Caco-2 (cell line): ENCODE measurements around the gene NFIA. TPM values are rescaled to one million over a fixed set of nuclear protein-coding genes. Genes with fewer than 3 reads are reported as not detected.

Source experiments
- BruUV-seq: library from RNA; stranded (reverse); fragments of 400-500 nt; replicated peaks from 2 replicates; lab custom pipeline; 2021; lab: Mats Ljungman, UMichigan
- CTCF ChIA-PET: fragments of 300-600 bp; sonication (Branson Sonifier 250); formaldehyde crosslinking; loops from one replicate; lab custom pipeline; 2022; ENCODE audit warnings: antibody characterized with exemption; lab: Charles Lee
- POLR2A ChIA-PET: fragments of 300-600 bp; sonication (Branson Sonifier 250); formaldehyde crosslinking; loops from one replicate; lab custom pipeline; 2022; ENCODE audit warnings: antibody characterized with exemption; lab: Charles Lee
- DNase-seq, 2 experiments: peaks; one replicate each; pipeline versions ENCODE4 v3.0.0 to v3.0.0-alpha.2; 2020 to 2022
- H3K27me3 ChIP-seq: replicated peaks from 2 replicates; pipeline ENCODE4 v1.6.0; 2011; ENCODE audit warnings: low read length; ENCODE audit not compliant: control insufficient read depth, insufficient read depth
- H3K36me3 ChIP-seq: 2 replicates; pipeline ENCODE4 v1.5.1; 2011; ENCODE audit warnings: low read length; ENCODE audit not compliant: control insufficient read depth, insufficient read depth
- H3K4me1 ChIP-seq: fragments of 250-450 bp; sonication (Bioruptor Pico); 2 replicates; pipeline ENCODE4 v1.5.1; 2020; ENCODE audit warnings: mild to moderate bottlenecking
- H3K4me3 ChIP-seq: 2 replicates; pipeline ENCODE4 v1.5.1; 2011; ENCODE audit warnings: low read depth, mild to moderate bottlenecking, control low read depth, low read length
- H3K9me3 ChIP-seq: fragments of 250-450 bp; sonication (Bioruptor Pico); 2 replicates; pipeline ENCODE4 v1.5.1; 2020; ENCODE audit warnings: mild to moderate bottlenecking, moderate library complexity
- H3K27ac Mint-ChIP-seq: one replicate; pipeline ENCODE4 v1.8.0; 2022; ENCODE audit warnings: mixed read lengths; ENCODE audit not compliant: unreplicated experiment
- H3K27me3 Mint-ChIP-seq: one replicate; pipeline ENCODE4 v1.8.0; 2022; ENCODE audit warnings: mixed read lengths; ENCODE audit not compliant: insufficient read depth, unreplicated experiment
- H3K36me3 Mint-ChIP-seq: one replicate; pipeline ENCODE4 v1.8.0; 2022; ENCODE audit warnings: mild to moderate bottlenecking, mixed read lengths; ENCODE audit not compliant: insufficient read depth, unreplicated experiment
- H3K4me1 Mint-ChIP-seq: one replicate; pipeline ENCODE4 v1.8.0; 2022; ENCODE audit warnings: low read depth, mixed read lengths; ENCODE audit not compliant: unreplicated experiment
- H3K4me3 Mint-ChIP-seq: one replicate; pipeline ENCODE4 v1.8.0; 2022; ENCODE audit warnings: mild to moderate bottlenecking, moderate library complexity, mixed read lengths; ENCODE audit not compliant: unreplicated experiment
- H3K9me3 Mint-ChIP-seq: one replicate; pipeline ENCODE4 v1.8.0; 2022; ENCODE audit warnings: mixed read lengths; ENCODE audit not compliant: unreplicated experiment
- intact Hi-C: fragments of 100-400 bp; cut with micrococcal nuclease; formaldehyde crosslinking; loops from one replicate; pipeline ENCODE4 v1.10.0; 2022; ENCODE audit not compliant: unreplicated experiment
- total RNA-seq: library from RNA; stranded (reverse); gene quantifications from 2 replicates; pipeline ENCODE4 v1.2.3, GENCODE V29; 2022
- TF ChIP-seq, protein P1 (sequence below), 2 experiments: fragments of 200-600 bp in 1 of 2; IDR thresholded peaks; 1 replicate in 1 of 2; 2 replicates in 1 of 2; pipeline versions ENCODE4 v1.5.1 to v1.8.0; 2011 to 2022; ENCODE audit warnings: antibody characterized with exemption in 1 of 2, control low read depth in 1 of 2, inconsistent platforms in 1 of 2, low read depth in 1 of 2, low read length in 1 of 2, mild to moderate bottlenecking in 1 of 2, moderate library complexity in 1 of 2; ENCODE audit not compliant: insufficient read depth in 1 of 2, severe bottlenecking in 1 of 2, unreplicated experiment in 1 of 2

NFIA gene
- total RNA-seq, 1 experiment from 2014 or later = 1.4 TPM

DNA sequence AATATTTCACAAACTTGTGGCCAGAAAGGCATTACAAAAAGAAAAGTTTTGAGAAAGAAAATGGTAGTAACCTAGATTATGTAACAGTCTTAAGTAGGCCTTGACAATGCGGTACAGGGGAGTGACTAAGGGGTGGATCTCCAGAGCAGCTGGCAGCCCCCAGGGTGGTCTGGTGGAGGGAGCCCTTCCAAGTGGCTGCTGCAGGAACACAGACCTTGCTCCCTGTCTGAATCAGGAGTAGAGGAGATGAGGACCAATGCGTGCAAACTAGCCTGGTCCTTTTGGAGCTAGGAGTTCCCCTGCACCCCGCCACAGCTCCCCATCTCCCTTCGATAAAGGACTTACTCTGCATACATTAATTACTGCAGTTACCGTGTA, 189.0 kb downstream of the NFIA start:
- no peak overlapping the region for H3K4me3 Mint-ChIP-seq
- Histone ChIP-seq H3K27me3 (no peaks in the 10 kb centered on the region; the same call in 1 of the 2 replicates), H3K4me1 (peaks cover 11% of the 10 kb centered on the region; the same call in 1 of the 2 replicates), H3K36me3 (no peaks in the 10 kb centered on the region), H3K9me3 (no peaks in the 10 kb centered on the region), H3K4me3 (no peak overlapping the region)
- H3K36me3 Mint-ChIP-seq = no peaks in the 10 kb centered on the region
- H3K4me1 Mint-ChIP-seq = no peaks in the 10 kb centered on the region
- TF ChIP-seq, protein P1, sequence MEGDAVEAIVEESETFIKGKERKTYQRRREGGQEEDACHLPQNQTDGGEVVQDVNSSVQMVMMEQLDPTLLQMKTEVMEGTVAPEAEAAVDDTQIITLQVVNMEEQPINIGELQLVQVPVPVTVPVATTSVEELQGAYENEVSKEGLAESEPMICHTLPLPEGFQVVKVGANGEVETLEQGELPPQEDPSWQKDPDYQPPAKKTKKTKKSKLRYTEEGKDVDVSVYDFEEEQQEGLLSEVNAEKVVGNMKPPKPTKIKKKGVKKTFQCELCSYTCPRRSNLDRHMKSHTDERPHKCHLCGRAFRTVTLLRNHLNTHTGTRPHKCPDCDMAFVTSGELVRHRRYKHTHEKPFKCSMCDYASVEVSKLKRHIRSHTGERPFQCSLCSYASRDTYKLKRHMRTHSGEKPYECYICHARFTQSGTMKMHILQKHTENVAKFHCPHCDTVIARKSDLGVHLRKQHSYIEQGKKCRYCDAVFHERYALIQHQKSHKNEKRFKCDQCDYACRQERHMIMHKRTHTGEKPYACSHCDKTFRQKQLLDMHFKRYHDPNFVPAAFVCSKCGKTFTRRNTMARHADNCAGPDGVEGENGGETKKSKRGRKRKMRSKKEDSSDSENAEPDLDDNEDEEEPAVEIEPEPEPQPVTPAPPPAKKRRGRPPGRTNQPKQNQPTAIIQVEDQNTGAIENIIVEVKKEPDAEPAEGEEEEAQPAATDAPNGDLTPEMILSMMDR (IDR thresholded peaks at IDR 0.05; ENCODE audit: insufficient read depth in 1 of 2, low read depth in 1 of 2, low read length in 1 of 2, severe bottlenecking in 1 of 2, unreplicated experiment in 1 of 2) = no peak
- H3K9me3 Mint-ChIP-seq = no peaks in the 10 kb centered on the region
- CTCF ChIA-PET = no interaction called here
- H3K27ac Mint-ChIP-seq = no peak overlapping the region
- no TSS peak for BruUV-seq
- no peaks in the 10 kb centered on the region for H3K27me3 Mint-ChIP-seq
- intact Hi-C loops = no loop called here
- no peak for DNase-seq
- POLR2A ChIA-PET = no interaction called here

GRCh38 chr1:61273167-61273705, 190.9 kb downstream of the NFIA start:
- Mint-ChIP-seq H3K36me3 (no peaks in the 10 kb centered on the region), H3K27ac (no peak overlapping the region), H3K4me1 (no peaks in the 10 kb centered on the region), H3K4me3 (no peak overlapping the region), H3K27me3 (no peaks in the 10 kb centered on the region), H3K9me3 (no peaks in the 10 kb centered on the region)
- Histone ChIP-seq H3K4me1 (peaks cover 11% of the 10 kb centered on the region; the same call in 1 of the 2 replicates), H3K4me3 (no peak overlapping the region), H3K36me3 (no peaks in the 10 kb centered on the region), H3K27me3 (no peaks in the 10 kb centered on the region; the same call in 1 of the 2 replicates), H3K9me3 (no peaks in the 10 kb centered on the region)
- intact Hi-C loops = no loop called here
- ChIA-PET CTCF (no interaction called here), POLR2A (no interaction called here)
- DNase-seq = no peak
- TF ChIP-seq, protein P1 (IDR thresholded peaks at IDR 0.05; ENCODE audit: insufficient read depth in 1 of 2, low read depth in 1 of 2, low read length in 1 of 2, severe bottlenecking in 1 of 2, unreplicated experiment in 1 of 2) = no peak
- no TSS peak for BruUV-seq

GRCh38 chr1:61273861-61274260, 191.5 kb downstream of the NFIA start:
- no peak for DNase-seq
- Mint-ChIP-seq H3K27me3 (no peaks in the 10 kb centered on the region), H3K4me3 (no peak overlapping the region), H3K27ac (no peak overlapping the region), H3K9me3 (no peaks in the 10 kb centered on the region), H3K4me1 (no peaks in the 10 kb centered on the region), H3K36me3 (no peaks in the 10 kb centered on the region)
- CTCF ChIA-PET = no interaction called here
- Histone ChIP-seq H3K4me1 (peaks cover 11% of the 10 kb centered on the region; the same call in 1 of the 2 replicates), H3K4me3 (no peak overlapping the region), H3K9me3 (no peaks in the 10 kb centered on the region), H3K27me3 (no peaks in the 10 kb centered on the region), H3K36me3 (no peaks in the 10 kb centered on the region)
- TF ChIP-seq, protein P1 (IDR thresholded peaks at IDR 0.05; ENCODE audit: insufficient read depth in 1 of 2, low read depth in 1 of 2, low read length in 1 of 2, severe bottlenecking in 1 of 2, unreplicated experiment in 1 of 2) = no peak
- BruUV-seq = no TSS peak
- POLR2A ChIA-PET = no interaction called here
- intact Hi-C loops = no loop called here
